ENCODE measurements around the gene SCYL3. TPM values are rescaled to one million over a fixed set of nuclear protein-coding genes. Genes with fewer than 3 reads are reported as not detected.
"Not testable (repeated sequence)": the region's sequence is repeated elsewhere in the genome, so short reads cannot be mapped to it uniquely, and the experiment has no call there.

The SCYL3 gene
- total and polyA plus RNA-seq, 7 experiments from 2014 or later = 9.5 to 22.7 (median 17.3) TPM

GRCh38 chr1:169878498-169878897 is 15.2 kb downstream of the SCYL3 start:
- no peak for ATAC-seq
- H3K36me3 ChIP-seq (ENCODE audit: control insufficient read depth in 2 of 3, insufficient read depth in 3 of 3, low read length in 3 of 3) = peaks cover 10 to 62% (median 27%) of the 10 kb centered on the region in 3 experiments
- DNase-seq = no peak
- H3K4me3 ChIP-seq (ENCODE audit: low read length) = no peak overlapping the region
- no peaks in the 10 kb centered on the region for H3K27me3 ChIP-seq (ENCODE audit: control insufficient read depth in 2 of 2, insufficient read depth in 2 of 2, low read length in 2 of 2)
- Mint-ChIP-seq H3K27me3 (no peaks in the 10 kb centered on the region), H3K27ac (peak overlapping the region in 2 of 9 donors; percentile 14 to 19), H3K36me3 (peaks cover 11 to 61% (median 41%) of the 10 kb centered on the region in 5 donors), H3K9me3 (no peaks in the 10 kb centered on the region), H3K4me1 (peaks cover 12 to 53% (median 48%) of the 10 kb centered on the region in 7 donors), H3K4me3 (no peak overlapping the region)
- no peaks in the 10 kb centered on the region for H3K4me1 ChIP-seq (ENCODE audit: control insufficient read depth in 2 of 2, insufficient read depth in 2 of 2, low read length in 2 of 2)
- intact Hi-C loops (cut with micrococcal nuclease) = no loop called here
- ChIA-PET POLR2A (interaction anchor here (0.6 kb wide), 1 partner anchor 119 kb away, joined by 5 read pairs; no protein-coding TSS in a partner anchor), CTCF (no interaction called here)
- H3K27ac ChIP-seq (ENCODE audit: low read depth, low read length) = no peak overlapping the region
- no peaks in the 10 kb centered on the region for H3K9me3 ChIP-seq (ENCODE audit: control insufficient read depth in 2 of 3, low read length in 3 of 3)

GRCh38 chr1:169877800-169878491 is 15.8 kb downstream of the SCYL3 start:
- no peak for ATAC-seq
- H3K36me3 ChIP-seq (ENCODE audit: control insufficient read depth in 2 of 3, insufficient read depth in 3 of 3, low read length in 3 of 3) = peaks cover 10 to 68% (median 29%) of the 10 kb centered on the region in 3 experiments
- intact Hi-C loops (cut with micrococcal nuclease) = loop anchor here in 1 of 2 donors (2.0 kb wide), 1 partner anchor 13 kb away; no protein-coding TSS in a partner anchor
- no peak overlapping the region for H3K4me3 ChIP-seq (ENCODE audit: low read length)
- Mint-ChIP-seq H3K4me3 (no peak overlapping the region), H3K27me3 (no peaks in the 10 kb centered on the region), H3K4me1 (peaks cover 12 to 49% (median 44%) of the 10 kb centered on the region in 7 donors), H3K9me3 (peaks cover 0 to 5% (median 0%) of the 10 kb centered on the region in 11 donors), H3K27ac (peak overlapping the region in 2 of 9 donors; percentile 14 to 19), H3K36me3 (peaks cover 12 to 63% (median 42%) of the 10 kb centered on the region in 5 donors)
- no peak overlapping the region for H3K27ac ChIP-seq (ENCODE audit: low read depth, low read length)
- no peak for DNase-seq
- no peaks in the 10 kb centered on the region for H3K27me3 ChIP-seq (ENCODE audit: control insufficient read depth in 2 of 2, insufficient read depth in 2 of 2, low read length in 2 of 2)
- POLR2A ChIA-PET = no interaction called here
- CTCF ChIA-PET = no interaction called here
- no peaks in the 10 kb centered on the region for H3K4me1 ChIP-seq (ENCODE audit: control insufficient read depth in 2 of 2, insufficient read depth in 2 of 2, low read length in 2 of 2)
- no peaks in the 10 kb centered on the region for H3K9me3 ChIP-seq (ENCODE audit: control insufficient read depth in 2 of 3, low read length in 3 of 3)

DNA sequence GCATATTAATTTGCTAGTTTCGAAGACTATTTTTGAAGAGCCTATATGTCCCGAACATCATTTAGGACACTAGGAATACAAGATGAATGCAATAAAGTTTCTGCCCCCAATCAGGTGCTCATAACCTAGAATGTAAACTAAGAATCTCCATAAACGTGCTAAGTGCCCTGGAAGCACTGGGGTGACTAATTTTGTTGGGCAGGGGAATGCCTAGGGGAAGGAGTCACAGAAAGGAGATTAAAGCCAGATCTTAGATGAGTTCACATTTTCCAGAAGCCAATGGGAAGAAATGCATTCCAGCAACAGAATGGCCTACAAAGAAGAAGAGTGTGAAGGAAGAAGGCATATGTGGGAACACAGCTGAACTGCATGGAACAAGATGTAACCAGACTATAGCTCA is 19.5 kb downstream of the SCYL3 start:
- Mint-ChIP-seq H3K27me3 (no peaks in the 10 kb centered on the region), H3K9me3 (peaks cover 0 to 11% (median 0%) of the 10 kb centered on the region in 11 donors), H3K27ac (peak overlapping the region in 3 of 9 donors; percentile 3 to 56 (median 22)), H3K36me3 (peaks cover 25 to 83% (median 71%) of the 10 kb centered on the region in 5 donors), H3K4me3 (no peak overlapping the region), H3K4me1 (peaks cover 5 to 35% (median 25%) of the 10 kb centered on the region in 7 donors)
- CTCF ChIA-PET = no interaction called here
- H3K4me3 ChIP-seq (ENCODE audit: low read length) = no peak overlapping the region
- no peaks in the 10 kb centered on the region for H3K27me3 ChIP-seq (ENCODE audit: control insufficient read depth in 2 of 2, insufficient read depth in 2 of 2, low read length in 2 of 2)
- no peaks in the 10 kb centered on the region for H3K4me1 ChIP-seq (ENCODE audit: control insufficient read depth in 2 of 2, insufficient read depth in 2 of 2, low read length in 2 of 2)
- H3K27ac ChIP-seq (ENCODE audit: low read depth, low read length) = no peak overlapping the region
- ATAC-seq (no peak), DNase-seq (no peak)
- H3K36me3 ChIP-seq (ENCODE audit: control insufficient read depth in 2 of 3, insufficient read depth in 3 of 3, low read length in 3 of 3) = peaks cover 19 to 93% (median 40%) of the 10 kb centered on the region in 3 experiments
- intact Hi-C loops (cut with micrococcal nuclease) = no loop called here
- POLR2A ChIA-PET = no interaction called here
- no peaks in the 10 kb centered on the region for H3K9me3 ChIP-seq (ENCODE audit: control insufficient read depth in 2 of 3, low read length in 3 of 3)

- Mint-ChIP-seq H3K36me3 (peaks cover 25 to 85% (median 74%) of the 10 kb centered on the region in 5 donors), H3K27ac (peak overlapping the region in 1 of 9 donors; percentile 56)
- POLR2A ChIA-PET = interaction anchor here (1.2 to 1.4 kb wide), 2 partner anchors 11 to 20 kb away, joined by 3 read pairs; partner anchors contain the start of gene SCYL3
Observed at GRCh38 chr1:169873582-169874199, 20.0 kb downstream of the SCYL3 start.

GRCh38 chr1:169872906-169873305 is 20.8 kb downstream of the SCYL3 start:
- ATAC-seq (no peak), DNase-seq (no peak)
- Histone ChIP-seq H3K27ac (ENCODE audit: low read depth, low read length) (no peak overlapping the region), H3K27me3 (ENCODE audit: control insufficient read depth in 2 of 2, insufficient read depth in 2 of 2, low read length in 2 of 2) (no peaks in the 10 kb centered on the region), H3K9me3 (ENCODE audit: control insufficient read depth in 2 of 3, low read length in 3 of 3) (no peaks in the 10 kb centered on the region), H3K4me1 (ENCODE audit: control insufficient read depth in 2 of 2, insufficient read depth in 2 of 2, low read length in 2 of 2) (no peaks in the 10 kb centered on the region), H3K36me3 (ENCODE audit: control insufficient read depth in 2 of 3, insufficient read depth in 3 of 3, low read length in 3 of 3) (peaks cover 18 to 90% (median 47%) of the 10 kb centered on the region in 3 experiments), H3K4me3 (ENCODE audit: low read length) (no peak overlapping the region)
- Mint-ChIP-seq H3K4me3 (no peak overlapping the region), H3K27ac (peak overlapping the region in 2 of 9 donors; percentile 16 to 85), H3K4me1 (peaks cover 4 to 30% (median 15%) of the 10 kb centered on the region in 7 donors), H3K9me3 (peaks cover 0 to 11% (median 0%) of the 10 kb centered on the region in 11 donors), H3K27me3 (no peaks in the 10 kb centered on the region), H3K36me3 (peaks cover 25 to 85% (median 78%) of the 10 kb centered on the region in 5 donors)
- intact Hi-C loops (cut with micrococcal nuclease) = no loop called here
- ChIA-PET POLR2A (interaction anchor here (1.2 to 1.4 kb wide), 2 partner anchors 12 to 20 kb away, joined by 3 read pairs; partner anchors contain the start of gene SCYL3), CTCF (no interaction called here)

More at GRCh38 chr1:169873582-169874199, 20.0 kb downstream of the SCYL3 start:
- no peaks in the 10 kb centered on the region for H3K4me1 ChIP-seq (ENCODE audit: control insufficient read depth in 2 of 2, insufficient read depth in 2 of 2, low read length in 2 of 2)
- peaks cover 21 to 93% (median 41%) of the 10 kb centered on the region in 3 experiments for H3K36me3 ChIP-seq (ENCODE audit: control insufficient read depth in 2 of 3, insufficient read depth in 3 of 3, low read length in 3 of 3)
- H3K4me3 ChIP-seq (ENCODE audit: low read length) = no peak overlapping the region
- H3K27ac ChIP-seq (ENCODE audit: low read depth, low read length) = no peak overlapping the region
- Mint-ChIP-seq H3K27me3 (no peaks in the 10 kb centered on the region), H3K4me3 (no peak overlapping the region), H3K4me1 (peaks cover 3 to 33% (median 20%) of the 10 kb centered on the region in 7 donors), H3K9me3 (peaks cover 0 to 11% (median 0%) of the 10 kb centered on the region in 11 donors)
- CTCF ChIA-PET = no interaction called here
- intact Hi-C loops (cut with micrococcal nuclease) = no loop called here
- no peaks in the 10 kb centered on the region for H3K27me3 ChIP-seq (ENCODE audit: control insufficient read depth in 2 of 2, insufficient read depth in 2 of 2, low read length in 2 of 2)
- no peak for ATAC-seq
- DNase-seq = no peak
- H3K9me3 ChIP-seq (ENCODE audit: control insufficient read depth in 2 of 3, low read length in 3 of 3) = no peaks in the 10 kb centered on the region

DNA sequence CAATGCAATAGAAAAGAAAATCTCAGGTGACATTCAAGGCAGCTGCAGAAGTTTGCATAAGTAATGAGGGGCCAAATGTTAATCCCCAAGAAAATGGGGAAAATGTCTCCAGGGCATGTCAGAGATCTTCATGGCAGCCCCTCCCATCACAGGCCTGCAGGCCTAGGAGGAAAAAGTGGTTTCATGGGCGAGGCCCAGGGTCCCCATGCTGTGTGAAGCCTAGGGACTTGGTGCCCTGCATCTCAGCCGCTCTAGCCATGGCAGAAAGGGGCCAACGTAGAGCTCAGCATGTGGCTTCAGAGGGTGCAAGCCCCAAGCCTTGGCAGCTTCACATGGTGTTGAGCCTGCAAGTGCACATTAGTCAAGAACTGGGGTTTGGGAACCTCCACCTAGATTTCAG is 21.7 kb downstream of the SCYL3 start:
- H3K4me3 Mint-ChIP-seq = not testable (repeated sequence)

More for the DNA sequence above, 21.7 kb downstream of the SCYL3 start:
- DNase-seq; intact Hi-C loops (cut with micrococcal nuclease); H3K27me3 ChIP-seq (ENCODE audit: control insufficient read depth in 2 of 2, insufficient read depth in 2 of 2, low read length in 2 of 2); H3K9me3 ChIP-seq (ENCODE audit: control insufficient read depth in 2 of 3, low read length in 3 of 3); CTCF ChIA-PET; H3K4me1 ChIP-seq (ENCODE audit: control insufficient read depth in 2 of 2, insufficient read depth in 2 of 2, low read length in 2 of 2); H3K27me3 Mint-ChIP-seq; ATAC-seq; H3K27ac ChIP-seq (ENCODE audit: low read depth, low read length); H3K4me3 ChIP-seq (ENCODE audit: low read length): not testable (repeated sequence)
- Mint-ChIP-seq H3K27ac (peak overlapping the region in 1 of 9 donors; percentile 5), H3K9me3 (peaks cover 0 to 11% (median 0%) of the 10 kb centered on the region in 11 donors), H3K4me1 (peaks cover 4 to 30% (median 14%) of the 10 kb centered on the region in 7 donors), H3K36me3 (peaks cover 25 to 87% (median 78%) of the 10 kb centered on the region in 5 donors)
- POLR2A ChIA-PET = interaction anchor here (1.2 kb wide), 1 partner anchor 13 kb away, joined by 3 read pairs; no protein-coding TSS in a partner anchor
- peaks cover 25 to 89% (median 47%) of the 10 kb centered on the region in 3 experiments for H3K36me3 ChIP-seq (ENCODE audit: control insufficient read depth in 2 of 3, insufficient read depth in 3 of 3, low read length in 3 of 3)
